Renal pelvis (tissue), 4 donors: ENCODE measurements around the gene MADCAM1. TPM values are rescaled to one million over a fixed set of nuclear protein-coding genes. Genes with fewer than 3 reads are reported as not detected.

ENCODE experiments used
- DNase-seq: peaks from one replicate; pipeline ENCODE4 v3.0.0-alpha.2; 2013
- polyA plus RNA-seq, 3 donors: library from polyadenylated mRNA; unstranded; fragments of 120-200 nt; gene quantifications; one replicate each; pipeline ENCODE4 v1.2.1, GENCODE V29; 2013; ENCODE audit not compliant: insufficient read length in 3 of 3

MADCAM1 gene
- polyA plus RNA-seq, 3 donors, result 5.3 to 7.0 (median 5.7) TPM

- DNase-seq, result peak; percentile 100
Observed at GRCh38 chr19:507286-508203, 11.3 kb downstream of the MADCAM1 start, which contains the start of gene TPGS1. TSS of gene TPGS1 (plus strand) at chr19:507497. CDS start at chr19:507507, 10 bp downstream.

GRCh38 chr19:508204-509150 lies 12.2 kb downstream of the MADCAM1 start:
- no peak for DNase-seq

- no peak for DNase-seq
Observed at GRCh38 chr19:510606-511100, 14.4 kb downstream of the MADCAM1 start.

- no peak for DNase-seq
Observed at GRCh38 chr19:511101-511851, 15.0 kb downstream of the MADCAM1 start.

- DNase-seq, result no peak
Observed at GRCh38 chr19:512547-513365, 16.5 kb downstream of the MADCAM1 start.

- no peak for DNase-seq
Observed at GRCh38 chr19:513368-514165, 17.3 kb downstream of the MADCAM1 start.

- no peak for DNase-seq
Observed at GRCh38 chr19:514166-514663, 17.9 kb downstream of the MADCAM1 start.

- peak; percentile 90 for DNase-seq
Observed at GRCh38 chr19:517721-518597, 21.7 kb downstream of the MADCAM1 start.

- no peak for DNase-seq
Observed at GRCh38 chr19:518598-519231, 22.4 kb downstream of the MADCAM1 start.

GRCh38 chr19:519449-519865 lies 23.2 kb downstream of the MADCAM1 start:
- DNase-seq, result no peak

GRCh38 chr19:522726-523125 lies 26.4 kb downstream of the MADCAM1 start:
- DNase-seq, result no peak

- no peak for DNase-seq
Observed at GRCh38 chr19:524062-524674, 27.9 kb downstream of the MADCAM1 start.

GRCh38 chr19:525029-525428 lies 28.7 kb downstream of the MADCAM1 start:
- DNase-seq, result no peak

- DNase-seq, result no peak
Observed at GRCh38 chr19:525857-526419, 29.7 kb downstream of the MADCAM1 start.

GRCh38 chr19:530134-531008 lies 34.1 kb downstream of the MADCAM1 start:
- no peak for DNase-seq
